HG03521 (cell line): ENCODE data around the gene FBXW11.
"Not testable (repeated sequence)": the region's sequence is repeated elsewhere in the genome, so short reads cannot be mapped to it uniquely, and the experiment has no call there.

ENCODE experiments used
- ATAC-seq: cut with Tn5 transposase; IDR thresholded peaks from one replicate; pipeline ENCODE4 v1.9.1; 2021; ENCODE audit warnings: mild to moderate bottlenecking, moderate library complexity; ENCODE audit not compliant: unreplicated experiment

FBXW11 gene

DNA sequence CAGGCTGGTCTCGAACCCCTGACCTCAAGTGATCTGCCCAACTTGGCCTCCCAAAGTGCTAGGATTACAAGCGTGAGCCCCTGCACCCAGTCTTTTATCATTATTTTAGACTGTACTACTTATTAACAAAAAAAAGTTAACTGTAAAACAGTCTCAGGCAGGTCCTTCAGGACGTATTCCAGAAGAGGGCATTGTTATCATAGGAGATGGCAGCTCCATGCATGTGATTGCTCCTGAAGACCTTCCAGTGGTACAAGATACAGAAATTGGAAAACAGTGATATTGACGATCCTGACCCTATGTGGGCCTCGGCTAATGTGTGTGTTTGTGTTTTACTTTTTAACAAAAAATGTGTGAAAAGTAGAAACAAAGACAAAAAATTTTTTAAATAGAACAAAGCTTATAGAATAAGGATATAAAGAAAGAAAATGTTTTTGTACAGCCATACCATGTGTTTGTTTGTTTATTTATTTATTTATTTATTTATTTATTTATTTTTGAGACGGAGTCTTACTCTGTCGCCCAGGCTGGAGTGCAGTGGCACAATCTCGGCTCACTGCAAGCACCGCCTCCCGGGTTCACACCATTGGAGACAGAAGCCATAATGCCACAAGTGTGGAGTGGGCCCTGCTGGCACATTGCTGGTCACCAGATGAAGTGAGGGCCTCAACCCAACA lies 13.8 kb upstream of the FBXW11 start:
- not testable (repeated sequence) for ATAC-seq

DNA sequence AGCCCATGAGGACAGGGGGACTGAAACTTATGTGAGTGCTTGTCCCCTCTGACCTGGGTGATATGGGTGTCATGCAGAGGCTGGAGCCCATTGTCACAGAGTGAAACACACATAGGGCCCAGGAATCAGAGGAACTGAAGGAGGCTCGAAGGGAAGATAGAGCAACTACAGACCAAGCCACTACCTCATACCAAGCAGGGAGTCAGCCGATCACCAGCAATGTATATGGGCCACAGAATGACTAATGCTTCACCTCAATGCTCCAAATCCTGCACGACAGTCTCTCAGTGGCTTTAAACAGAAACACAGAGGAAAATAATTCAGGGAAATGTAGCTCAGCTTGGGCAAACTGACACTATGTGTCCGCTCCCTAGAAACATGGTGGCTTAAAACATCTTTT lies 8.9 kb upstream of the FBXW11 start:
- no peak for ATAC-seq

DNA sequence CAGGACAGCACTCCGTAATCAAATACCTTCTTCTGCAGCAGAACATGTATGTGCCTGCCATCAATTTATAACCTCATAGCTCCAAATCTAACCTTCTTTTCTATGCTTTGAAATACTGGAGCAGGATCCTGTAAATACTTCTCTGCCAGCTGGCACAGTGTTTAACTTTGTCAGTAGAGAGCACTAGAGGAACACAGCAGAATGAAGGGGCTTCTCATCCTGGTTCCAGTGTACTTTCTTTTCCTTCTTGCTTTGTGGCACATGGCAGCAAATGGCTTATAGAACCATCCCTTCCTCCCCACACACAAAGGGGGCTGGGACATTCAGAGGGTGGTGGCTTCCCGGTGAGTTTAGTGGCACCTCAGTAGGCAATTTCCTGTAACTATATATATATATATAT lies 3.8 kb upstream of the FBXW11 start:
- ATAC-seq: no peak

DNA sequence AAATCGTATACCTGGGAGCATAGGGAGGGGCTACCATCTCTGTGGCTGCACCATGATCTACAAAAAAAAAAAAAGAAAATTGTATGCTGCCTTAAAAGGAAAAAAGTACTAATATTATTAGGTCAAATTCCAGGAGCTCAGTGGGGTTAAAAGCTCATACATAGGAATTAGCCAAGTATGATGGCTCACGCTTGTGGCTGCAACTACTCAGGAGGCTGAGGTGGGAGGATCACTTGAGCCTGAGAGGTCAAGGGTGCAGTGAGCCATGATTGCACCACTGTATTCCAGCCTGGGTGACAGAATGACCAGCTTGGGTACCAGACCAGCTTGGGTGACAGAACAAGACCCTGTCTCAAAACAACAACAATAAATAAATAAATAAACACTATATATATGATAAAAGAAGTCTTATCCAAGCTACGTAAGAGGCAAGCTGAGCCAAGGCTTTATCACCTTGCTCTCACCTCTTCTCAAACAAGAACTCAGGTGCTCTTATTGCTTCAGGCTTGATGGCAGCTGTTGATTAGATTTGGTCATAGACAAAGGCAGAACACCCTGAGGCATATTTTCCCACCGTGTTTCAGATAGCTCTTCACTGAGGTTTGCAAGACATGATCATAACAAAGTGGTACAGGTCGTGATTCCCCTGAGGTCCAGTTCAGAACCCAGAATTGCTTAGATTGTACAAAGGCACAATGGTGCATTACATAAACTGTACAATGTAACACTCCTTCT lies 3.3 kb upstream of the FBXW11 start:
- no peak for ATAC-seq

DNA sequence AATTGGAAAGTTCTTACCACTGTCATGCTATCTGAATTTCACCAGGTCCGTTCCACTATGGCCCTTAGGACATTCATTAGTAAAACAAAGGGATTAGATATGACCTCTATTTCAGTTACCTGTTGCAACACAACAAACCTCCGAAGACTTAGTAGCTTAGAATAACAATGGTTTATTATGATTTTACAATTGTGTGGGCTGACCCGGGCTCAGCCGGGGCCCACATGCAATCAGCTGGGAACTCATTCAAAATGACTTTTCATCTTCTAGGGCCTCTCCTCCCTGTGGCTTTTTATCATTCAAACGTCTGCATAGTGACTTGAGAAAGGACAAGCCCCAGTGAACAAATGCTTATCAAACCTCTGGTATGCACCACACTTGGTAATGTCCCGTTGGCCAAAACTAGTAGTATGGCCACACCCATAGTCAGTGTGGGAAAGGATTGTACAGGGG lies 2.3 kb upstream of the FBXW11 start:
- no peak for ATAC-seq

DNA sequence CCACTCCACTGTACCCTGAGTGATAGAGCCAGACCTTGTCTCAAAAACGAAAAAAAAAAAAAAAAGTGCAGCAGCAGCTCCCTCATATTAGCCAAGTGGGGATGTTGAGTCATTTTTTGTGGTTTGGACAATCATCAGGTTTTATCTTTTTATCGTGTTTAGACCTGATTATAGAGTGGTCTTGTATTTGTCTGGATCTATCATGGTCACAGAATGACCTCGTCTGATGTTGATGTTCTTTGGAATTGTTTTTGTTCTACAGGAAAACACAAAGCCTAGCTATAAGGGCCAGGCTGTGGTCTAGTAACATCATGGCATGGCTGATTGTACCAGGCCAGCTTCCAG lies 1.6 kb upstream of the FBXW11 start:
- no peak for ATAC-seq

DNA sequence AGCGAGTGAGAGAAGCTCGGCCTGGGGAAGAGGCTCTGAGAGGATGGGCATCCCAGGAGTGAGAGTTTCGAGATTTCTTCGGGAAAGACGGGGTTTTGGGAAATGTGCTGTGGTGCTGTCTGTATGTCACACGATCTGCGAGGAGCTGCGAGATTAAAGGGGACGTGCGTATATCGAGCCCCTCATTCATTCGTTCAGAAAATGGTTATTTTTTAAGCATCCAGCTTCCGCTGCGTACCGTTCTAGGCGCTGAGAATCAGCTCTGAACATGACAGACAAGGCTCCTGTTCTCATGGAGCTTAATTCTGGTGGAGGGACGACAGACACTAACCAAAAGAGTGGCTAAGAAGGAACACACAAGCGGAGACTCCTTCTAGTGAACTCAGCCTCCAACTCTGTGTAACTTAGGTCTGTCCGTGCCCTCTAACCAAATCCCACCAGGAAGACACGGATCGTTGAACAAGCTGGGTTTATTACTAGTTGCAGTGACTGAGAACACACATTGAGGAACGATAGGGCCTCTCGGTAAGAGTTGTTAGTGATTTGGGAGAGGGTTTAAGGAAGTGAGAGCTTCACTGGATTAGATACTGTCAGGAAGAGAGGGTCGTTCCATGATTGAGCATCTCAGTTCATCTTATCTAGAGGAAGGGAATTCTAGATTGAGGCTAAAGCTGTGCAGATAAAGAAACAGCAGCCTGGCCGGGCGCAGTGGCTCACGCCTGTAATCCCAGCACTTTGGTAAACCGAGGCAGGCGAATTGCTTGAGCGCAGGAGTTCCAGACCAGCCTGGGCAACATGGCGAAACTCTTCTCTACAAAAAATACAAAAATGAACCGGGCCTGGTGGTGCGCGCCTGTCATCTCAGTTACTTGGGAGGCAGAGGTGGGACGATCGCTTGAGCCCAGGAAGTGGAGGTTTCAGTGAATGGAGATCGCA lies 1.0 kb upstream of the FBXW11 start:
- no peak for ATAC-seq

DNA sequence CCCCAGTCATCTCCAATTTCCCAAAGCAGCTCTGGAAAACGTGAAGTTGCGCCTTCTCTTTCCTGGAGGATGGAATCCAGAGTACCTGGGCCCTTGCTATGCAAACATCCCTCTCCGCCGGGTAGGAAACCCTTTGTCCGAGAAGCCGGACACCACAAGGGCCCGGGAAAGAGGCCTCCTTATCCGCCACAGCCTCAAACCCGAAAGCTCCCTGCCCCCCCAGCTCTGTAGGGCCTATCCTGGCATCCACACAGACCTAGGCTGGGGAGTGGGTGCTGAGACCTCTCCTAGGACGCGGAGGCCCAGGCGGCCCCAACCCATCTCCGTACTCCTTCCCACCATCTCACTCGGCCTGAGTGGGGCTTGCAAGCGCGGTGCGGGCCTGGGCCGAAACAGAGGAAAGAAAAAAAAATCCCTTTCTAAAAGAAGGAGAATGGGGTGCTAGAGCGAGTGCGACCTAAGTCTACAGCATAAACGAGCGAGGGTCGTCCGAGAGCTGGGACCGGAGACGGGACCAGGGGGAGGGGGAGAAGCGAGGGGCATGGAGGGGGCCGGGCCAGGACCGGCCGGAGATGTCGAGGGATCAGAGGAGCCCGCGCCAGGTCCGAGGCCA lies 624 bp downstream of the FBXW11 start:
- ATAC-seq: peak; percentile 2

DNA sequence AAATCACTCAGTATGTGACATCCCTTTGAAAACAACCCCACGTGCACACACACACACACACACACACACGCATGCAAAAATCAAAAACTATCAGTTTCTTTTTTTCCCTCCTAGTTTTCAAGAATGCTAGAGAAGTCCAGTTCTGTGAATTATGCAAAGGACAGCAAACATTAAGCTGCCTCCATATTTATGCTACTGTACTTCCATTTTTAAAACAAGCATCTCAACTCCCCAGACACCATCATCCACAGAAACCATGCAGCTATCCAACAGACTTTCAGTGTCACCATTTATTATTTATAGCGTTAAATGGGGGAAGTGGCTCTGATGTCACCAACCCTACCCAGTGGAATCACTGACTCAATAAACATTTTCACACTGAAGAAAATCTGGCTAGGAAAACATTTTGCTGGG lies 1.6 kb downstream of the FBXW11 start:
- no peak for ATAC-seq

DNA sequence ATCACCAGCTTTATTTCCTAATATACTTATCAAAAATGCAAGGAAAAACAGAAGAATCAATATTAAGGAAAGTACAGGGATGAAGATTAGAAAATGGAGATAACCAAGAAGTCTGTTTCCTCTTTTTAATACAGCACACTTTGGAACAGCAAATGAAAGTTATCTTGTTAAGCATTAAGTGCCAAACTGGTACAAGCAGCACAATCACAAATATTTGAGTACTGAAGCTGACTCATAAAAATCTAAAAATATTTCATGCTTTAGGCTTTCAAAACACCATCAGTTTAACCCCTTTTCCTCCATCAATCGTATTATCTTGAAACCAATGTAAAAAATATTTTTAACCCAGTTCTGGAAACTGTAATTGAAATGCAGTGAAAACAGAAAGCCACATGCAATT lies 2.7 kb downstream of the FBXW11 start:
- no peak for ATAC-seq

DNA sequence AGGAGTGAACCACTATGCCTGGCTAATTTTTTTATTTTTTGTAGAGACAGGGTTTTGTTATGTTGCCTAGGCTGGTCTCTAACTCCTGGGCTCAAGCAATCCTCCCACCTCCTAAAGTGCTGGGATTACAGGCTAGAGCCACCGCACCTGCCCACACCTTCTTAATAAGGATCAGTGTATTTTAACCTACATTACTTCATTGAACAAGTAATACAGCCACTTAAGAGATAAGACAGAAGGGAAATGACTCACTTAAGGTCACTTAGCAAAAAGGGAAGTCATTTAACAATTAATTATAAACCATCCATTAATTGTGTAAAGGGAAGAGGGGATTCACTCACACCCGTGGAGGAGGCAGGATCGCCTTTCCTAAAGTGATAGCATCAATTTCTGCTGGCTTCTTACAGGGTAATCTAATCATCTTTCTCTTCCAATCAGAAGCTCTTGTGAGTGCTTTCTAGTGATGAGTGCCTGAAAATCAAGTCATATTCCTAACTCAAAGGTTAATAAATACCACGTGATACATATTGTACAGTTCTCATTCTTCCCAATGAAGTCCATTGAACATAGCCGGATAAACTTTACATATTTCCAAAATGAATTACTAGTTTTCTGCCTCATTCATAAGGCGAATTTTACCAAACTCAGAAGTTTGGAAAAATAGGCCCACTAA lies 3.5 kb downstream of the FBXW11 start:
- ATAC-seq: no peak

DNA sequence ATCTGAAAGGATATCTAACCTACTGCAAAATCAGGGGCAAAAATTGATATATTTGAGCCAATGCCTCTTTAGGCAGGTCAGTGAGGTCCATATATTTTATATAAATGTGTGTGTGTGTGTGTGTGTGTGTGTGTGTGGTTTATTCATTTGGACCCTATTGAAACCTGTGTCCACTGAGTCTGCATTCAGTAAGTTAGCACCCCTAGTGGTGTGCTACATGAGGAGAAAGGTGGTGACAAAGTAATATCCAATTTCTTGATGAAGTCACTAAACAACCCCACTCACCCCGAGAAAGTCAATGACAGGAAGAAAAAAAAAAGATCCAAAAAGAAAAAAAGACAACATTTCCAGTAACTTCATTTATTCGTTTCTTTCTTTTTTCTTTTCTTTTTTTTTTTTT lies 4.1 kb downstream of the FBXW11 start:
- no peak for ATAC-seq

DNA sequence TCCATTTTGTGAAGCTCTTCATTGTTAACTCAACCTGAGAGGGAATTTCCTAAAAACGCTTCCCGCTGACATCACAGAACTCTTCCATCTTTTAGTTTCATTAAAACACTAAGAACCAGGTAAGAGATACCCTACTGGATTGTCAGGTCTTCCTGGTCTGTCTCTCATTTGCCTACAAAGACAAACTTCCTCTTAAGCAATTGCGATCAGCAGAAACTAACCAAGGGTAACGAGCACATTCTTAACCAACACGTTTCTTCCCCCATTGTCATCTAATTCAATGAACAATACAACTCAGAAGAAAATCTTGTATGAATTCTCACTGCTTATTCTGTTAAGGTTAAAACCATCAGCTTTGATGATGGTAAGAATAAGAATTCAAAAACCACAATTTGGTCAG lies 6.6 kb downstream of the FBXW11 start:
- ATAC-seq: peak; percentile 42

DNA sequence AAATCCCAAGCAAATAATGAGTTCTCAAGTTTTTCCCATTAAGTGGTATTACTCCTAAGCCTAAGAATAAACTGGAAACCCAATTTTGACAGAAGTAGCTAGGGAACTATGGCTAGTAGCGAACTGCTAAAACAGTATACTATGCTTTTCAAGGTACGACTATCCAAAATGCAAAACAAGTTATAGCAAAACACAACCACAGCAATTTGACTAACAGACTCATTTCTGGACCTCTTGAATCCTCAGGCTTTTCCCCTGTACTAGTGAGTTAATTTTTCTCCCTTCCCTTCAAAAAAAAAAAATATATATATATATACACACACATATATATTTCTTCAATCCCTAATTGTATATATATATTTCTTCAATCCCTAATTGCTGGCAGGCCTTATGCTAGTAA lies 7.3 kb downstream of the FBXW11 start:
- no peak for ATAC-seq

DNA sequence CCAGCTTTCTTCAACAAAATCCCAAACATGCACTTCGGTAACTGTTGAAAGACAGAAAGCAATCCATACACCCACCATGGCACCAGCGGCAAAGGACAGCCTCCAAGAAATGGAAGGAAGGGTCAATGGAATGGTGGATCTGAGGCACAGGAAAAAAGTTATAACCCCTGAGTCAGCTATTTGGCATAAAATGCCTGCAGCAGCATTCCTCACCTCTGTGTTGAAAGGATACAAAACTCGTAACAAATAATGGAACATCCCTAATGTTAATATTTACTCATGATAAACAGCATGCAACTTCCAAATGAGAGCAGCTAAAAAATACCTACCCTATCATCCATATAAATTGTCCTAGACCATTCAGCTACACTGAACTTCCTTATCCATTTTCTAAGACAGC lies 9.4 kb downstream of the FBXW11 start:
- ATAC-seq: no peak

DNA sequence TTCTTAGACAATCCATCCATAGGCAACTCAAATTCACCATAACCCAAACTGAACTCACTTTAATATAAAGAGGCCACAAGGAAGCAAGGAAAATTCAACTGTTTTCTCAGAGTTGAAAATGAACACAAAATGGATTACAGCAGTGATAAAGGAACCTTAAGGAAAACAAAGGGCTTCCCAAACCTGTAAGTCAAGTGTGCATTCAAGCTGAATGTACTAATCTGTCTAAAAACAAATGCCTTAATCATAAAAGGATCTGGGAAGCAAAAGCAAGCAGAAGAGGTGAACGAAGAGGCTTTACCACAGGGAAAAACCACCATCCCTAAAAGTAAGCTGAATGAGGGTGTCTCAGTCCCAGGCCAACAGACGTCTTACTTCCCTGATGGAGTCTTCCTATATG lies 13.6 kb downstream of the FBXW11 start:
- ATAC-seq: no peak

DNA sequence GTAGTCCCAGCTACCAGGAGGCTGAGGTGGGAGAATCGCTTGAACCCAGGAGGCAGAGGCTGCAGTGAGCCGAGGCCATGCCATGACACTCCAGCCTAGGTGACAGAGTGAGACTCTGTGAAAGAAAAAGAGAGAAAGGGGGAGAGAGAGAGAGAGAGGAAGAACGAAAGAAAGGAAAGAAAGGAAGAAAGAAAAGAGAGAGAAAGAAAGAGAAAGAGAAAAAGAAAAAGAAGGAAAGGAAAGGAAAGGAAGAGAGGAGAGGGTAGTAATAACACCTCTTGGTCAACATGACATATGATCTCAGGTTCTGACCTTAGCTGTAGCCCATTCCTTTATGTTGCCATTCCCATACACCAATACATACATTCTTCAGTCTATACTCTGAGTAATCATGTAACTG lies 14.1 kb downstream of the FBXW11 start:
- ATAC-seq: no peak

DNA sequence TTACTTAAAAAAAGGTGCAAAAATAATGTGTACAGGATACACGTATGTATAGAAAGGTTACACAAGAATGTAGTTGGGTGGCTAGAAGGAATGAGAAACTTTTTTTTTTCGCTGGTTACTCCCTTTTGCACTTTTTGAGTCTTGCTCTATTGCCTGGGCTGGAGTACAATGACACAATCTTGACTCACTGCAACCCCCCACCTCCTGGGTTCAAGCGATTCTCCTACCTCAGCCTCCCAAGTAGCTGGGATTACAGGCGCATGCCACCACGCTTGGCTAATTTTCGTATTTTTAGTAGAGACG lies 15.8 kb downstream of the FBXW11 start:
- ATAC-seq: no peak

DNA sequence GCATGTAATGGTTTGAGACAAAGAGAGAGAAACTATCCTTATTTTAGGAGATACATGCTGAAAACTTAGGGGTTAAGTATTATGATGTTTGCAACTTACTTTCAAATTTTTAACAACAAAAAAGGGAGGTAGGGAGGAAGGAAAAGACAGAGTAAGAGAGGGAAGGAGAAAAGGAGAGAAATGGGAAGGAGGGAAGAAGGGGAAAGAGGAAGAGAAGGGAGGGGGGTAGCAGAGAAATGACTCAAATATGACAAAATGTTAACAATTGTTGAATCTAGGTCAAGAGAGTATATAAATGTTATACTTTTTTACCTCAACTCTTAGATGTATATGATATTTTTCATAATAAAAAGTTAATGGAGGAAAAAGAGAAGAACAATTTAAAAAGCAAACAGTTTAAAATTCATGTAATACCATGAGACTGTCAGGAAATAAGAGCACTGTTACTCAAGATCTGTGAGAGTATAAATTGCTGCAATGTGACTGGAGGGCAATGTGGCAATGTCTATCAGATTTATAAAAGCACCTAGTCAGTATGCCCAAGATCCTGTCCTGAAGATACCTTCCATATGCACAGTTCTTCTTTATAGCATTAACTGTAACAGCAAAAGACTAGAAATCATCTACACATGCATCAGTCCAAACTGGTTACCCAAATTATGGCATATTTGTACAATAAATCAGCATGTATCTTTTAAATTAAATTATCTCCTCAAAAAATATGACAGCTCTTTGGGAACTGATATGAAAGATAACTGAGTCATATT lies 16.3 kb downstream of the FBXW11 start:
- ATAC-seq: no peak

DNA sequence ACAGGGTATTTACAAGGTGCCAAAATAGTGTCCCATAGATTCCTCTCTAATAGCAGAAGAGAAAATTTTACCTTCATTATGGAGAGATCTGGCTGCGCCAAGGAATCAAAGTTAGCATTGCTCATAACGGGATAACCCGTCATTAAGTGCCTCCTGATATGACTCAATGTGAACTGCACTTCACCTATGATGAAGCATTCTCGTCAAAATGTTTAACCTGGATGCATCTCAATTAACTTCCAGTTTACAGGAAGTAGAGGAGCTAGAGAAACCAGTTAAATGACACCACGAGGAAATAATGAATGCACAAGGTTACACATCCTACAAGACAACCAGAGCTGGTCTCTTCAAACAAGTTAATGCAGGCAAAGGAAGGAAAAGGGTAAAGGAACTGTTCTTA lies 17.2 kb downstream of the FBXW11 start:
- no peak for ATAC-seq
